GM12892 (cell line): ENCODE measurements around the gene MFAP4.

Source experiments
- POLR2A ChIP-seq: IDR thresholded peaks from 2 replicates; pipeline ENCODE4 v1.6.1; 2011; ENCODE audit warnings: low read depth, low read length, control low read depth
- POLR2AphosphoS5 ChIP-seq: IDR thresholded peaks from 2 replicates; pipeline ENCODE4 v1.6.1; 2011; ENCODE audit warnings: low read depth, low read length, control low read depth

DNA sequence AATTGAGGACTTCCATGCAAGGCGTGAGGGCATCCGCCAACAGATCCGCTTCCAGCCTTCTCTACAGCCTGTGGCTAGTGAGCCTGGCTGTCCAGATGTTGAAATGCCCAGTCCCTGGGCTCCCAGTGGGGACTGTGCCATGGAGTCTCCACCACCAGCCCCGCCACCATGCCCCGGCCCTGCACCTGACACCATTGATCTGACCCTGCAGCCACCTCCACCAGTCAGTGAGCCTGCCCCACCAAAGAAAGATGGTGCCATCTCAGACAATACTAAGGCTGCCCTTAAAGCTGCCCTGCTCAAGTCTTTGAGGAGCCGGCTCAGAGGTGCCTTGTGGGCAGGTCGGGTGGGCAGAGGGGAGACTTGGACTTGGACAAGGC is 5.6 kb downstream of the MFAP4 start:
- TF ChIP-seq POLR2A (no peak), POLR2AphosphoS5 (no peak)
